ENCODE results near the gene IL19. TPM values are rescaled to one million over a fixed set of nuclear protein-coding genes. Genes with fewer than 3 reads are reported as not detected.

IL19 gene
- total RNA-seq, 1 donor, result 0.10 TPM

DNA sequence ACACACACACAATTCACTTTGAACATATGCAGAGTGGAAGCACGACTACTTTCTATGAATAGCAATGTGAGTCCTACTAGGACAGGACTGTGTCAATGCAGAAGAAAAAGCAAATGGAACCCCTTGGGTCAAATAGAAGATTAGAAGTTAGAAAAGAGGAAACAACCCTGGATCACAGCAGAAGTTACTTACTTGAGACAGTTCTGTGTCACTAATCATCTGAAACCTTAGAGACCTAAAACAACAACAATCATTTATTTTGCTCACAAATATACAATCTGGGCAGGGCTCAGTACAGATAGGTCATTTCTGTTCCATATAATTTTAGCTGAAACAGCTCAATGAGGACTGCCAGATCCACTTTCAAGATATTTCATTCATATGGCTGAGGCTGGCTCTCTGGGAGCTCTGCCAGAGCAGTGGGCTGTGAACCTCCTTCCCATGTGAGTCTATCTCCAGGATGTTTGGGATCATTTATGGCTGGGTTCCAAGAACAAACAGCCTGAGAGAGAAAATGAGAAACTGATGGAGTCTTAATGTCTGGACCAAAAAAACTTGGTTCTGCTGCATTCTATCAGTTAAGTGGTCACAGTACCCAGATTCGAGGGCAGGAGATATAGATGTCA, 44.3 kb downstream of the IL19 start:
- Histone ChIP-seq H3K4me1 (ENCODE audit: insufficient read depth, low read length) (peaks cover 14% of the 10 kb centered on the region), H3K9me3 (ENCODE audit: low read depth, low read length) (peaks cover 6% of the 10 kb centered on the region), H3K27me3 (ENCODE audit: insufficient read depth, low read length) (no peaks in the 10 kb centered on the region), H3K4me3 (ENCODE audit: low read length) (no peak overlapping the region)

DNA sequence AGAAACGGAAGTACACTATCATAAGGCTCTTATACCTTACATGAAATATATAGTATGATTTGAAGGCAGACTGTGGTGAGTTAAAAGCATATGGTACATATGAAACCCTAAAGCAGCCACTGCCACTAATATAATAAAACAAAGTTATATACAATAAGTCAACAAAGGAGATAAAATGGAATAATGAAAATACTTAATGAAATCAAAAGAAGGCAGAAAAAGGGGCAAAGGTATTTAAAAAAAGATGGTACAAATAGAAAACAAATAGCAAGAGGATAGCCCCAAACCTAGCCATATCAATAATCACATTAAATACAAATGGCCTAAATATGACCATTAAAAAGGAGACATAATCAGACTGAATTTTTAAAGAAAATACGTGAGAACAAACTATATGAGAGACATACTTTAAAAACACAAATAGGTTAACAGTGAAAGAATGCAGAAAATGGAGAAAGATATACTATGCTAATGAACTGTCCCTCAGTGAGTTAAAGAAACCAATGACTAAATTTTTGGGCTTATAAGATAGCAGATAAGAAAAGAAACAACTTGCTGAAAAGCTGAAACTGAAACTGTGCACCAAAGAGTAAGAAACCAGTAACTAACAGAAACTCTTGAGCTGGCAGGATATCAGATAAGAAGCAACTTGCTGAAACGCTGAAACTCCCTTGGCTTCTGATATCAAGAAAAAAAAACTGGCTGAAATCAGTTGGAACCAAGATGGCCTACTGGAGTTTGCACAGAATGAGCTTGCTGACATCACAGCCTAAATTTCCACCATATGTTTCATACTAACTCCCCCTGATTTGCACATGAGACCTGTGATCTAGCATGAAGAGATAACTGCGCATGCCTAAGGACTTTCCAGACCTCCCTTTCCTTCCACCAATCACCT, 46.1 kb downstream of the IL19 start:
- H3K4me3 ChIP-seq (ENCODE audit: low read length), result no peak overlapping the region
- no peaks in the 10 kb centered on the region for H3K27me3 ChIP-seq (ENCODE audit: insufficient read depth, low read length)
- peaks cover 6% of the 10 kb centered on the region for H3K9me3 ChIP-seq (ENCODE audit: low read depth, low read length)
- peaks cover 14% of the 10 kb centered on the region for H3K4me1 ChIP-seq (ENCODE audit: insufficient read depth, low read length)

DNA sequence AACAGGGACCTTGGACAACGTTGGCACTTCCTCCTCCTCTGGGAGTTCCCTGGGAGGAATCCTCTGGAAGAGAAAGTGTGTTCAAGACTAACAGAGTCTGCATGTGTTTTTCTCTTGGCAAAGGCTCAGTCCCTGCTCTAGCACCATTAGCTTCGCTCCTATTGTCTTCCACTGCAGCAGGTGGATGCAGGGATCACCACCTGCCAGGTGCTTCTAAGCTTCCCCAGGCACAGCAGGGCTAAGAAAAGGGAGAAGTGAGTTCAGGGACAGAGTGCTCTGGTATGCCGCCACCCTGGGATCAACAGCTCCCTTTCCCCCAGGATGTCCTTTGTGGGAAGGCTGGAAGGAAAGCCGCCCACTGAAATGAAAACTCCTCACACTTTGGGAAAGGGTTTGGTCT, 50.9 kb downstream of the IL19 start:
- Histone ChIP-seq H3K9me3 (ENCODE audit: low read depth, low read length) (no peaks in the 10 kb centered on the region), H3K4me1 (ENCODE audit: insufficient read depth, low read length) (peaks cover 21% of the 10 kb centered on the region), H3K4me3 (ENCODE audit: low read length) (no peak overlapping the region), H3K27me3 (ENCODE audit: insufficient read depth, low read length) (no peaks in the 10 kb centered on the region)

DNA sequence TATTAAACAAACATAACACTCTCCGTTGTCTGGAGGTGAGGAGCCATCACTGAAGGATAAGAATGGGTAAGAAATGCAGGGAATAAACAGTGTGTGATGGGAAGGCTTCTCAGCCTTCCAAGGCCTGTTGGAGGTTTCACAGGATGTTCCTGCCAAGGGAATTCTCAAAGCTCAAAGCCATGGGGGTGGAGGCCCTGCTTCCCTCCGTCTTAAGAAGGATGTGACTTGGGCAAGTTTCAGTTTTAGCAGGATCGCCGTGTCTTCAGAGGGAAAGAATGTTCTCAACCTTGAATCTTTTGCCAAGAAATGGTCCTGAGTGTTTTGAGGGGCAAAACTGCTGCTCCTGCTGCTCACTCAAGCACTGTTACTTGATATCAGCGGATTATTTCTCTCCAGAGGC, 53.2 kb downstream of the IL19 start:
- no peaks in the 10 kb centered on the region for H3K9me3 ChIP-seq (ENCODE audit: low read depth, low read length)
- H3K4me3 ChIP-seq (ENCODE audit: low read length), result no peak overlapping the region
- H3K27me3 ChIP-seq (ENCODE audit: insufficient read depth, low read length), result no peaks in the 10 kb centered on the region
- H3K4me1 ChIP-seq (ENCODE audit: insufficient read depth, low read length), result peaks cover 18% of the 10 kb centered on the region

DNA sequence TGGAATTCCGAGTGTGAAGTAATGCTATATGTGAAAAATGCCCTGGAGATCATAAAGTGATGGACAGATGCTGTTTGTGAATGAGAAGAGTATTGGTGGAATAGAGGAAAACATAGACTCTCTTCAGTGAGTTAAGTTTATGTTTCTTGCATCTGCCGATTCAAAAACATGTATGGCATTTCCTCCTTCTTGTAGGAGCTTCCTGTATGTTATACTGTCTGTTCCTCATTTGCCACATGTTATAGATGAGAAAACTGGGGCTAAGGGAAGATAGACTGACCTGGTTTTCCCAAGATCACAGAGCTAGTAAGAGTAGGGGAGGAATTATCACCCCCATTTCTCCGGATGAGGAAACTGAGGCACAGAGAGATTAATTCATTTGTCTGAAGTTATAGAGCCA, 53.8 kb downstream of the IL19 start:
- H3K4me1 ChIP-seq (ENCODE audit: insufficient read depth, low read length), result peaks cover 24% of the 10 kb centered on the region
- H3K4me3 ChIP-seq (ENCODE audit: low read length), result no peak overlapping the region

DNA sequence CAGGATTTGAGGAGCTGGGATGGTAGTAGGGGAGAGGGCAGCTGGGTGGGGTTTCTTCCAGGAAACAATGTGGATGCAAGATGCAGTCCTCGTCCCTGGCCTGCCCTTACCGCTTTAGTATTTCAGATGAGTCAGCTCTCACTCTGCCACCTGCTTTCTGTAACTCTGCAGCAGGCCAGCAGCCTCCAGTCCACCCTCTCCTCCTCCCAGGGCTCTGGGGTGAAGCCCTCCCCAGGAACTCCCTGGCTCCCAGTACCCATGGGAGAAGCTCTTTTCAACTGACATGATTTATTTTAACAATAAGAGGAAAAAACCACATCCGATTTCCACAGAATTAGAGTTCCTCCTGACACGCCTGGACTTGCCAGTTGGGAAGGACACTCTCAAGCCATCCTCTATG, 55.8 kb downstream of the IL19 start:
- Histone ChIP-seq H3K9me3 (ENCODE audit: low read depth, low read length) (no peaks in the 10 kb centered on the region), H3K4me1 (ENCODE audit: insufficient read depth, low read length) (peaks cover 33% of the 10 kb centered on the region), H3K4me3 (ENCODE audit: low read length) (no peak overlapping the region), H3K27me3 (ENCODE audit: insufficient read depth, low read length) (no peaks in the 10 kb centered on the region)

More for the DNA sequence above, 53.8 kb downstream of the IL19 start:
- Histone ChIP-seq H3K27me3 (ENCODE audit: insufficient read depth, low read length) (no peaks in the 10 kb centered on the region), H3K9me3 (ENCODE audit: low read depth, low read length) (no peaks in the 10 kb centered on the region)

DNA sequence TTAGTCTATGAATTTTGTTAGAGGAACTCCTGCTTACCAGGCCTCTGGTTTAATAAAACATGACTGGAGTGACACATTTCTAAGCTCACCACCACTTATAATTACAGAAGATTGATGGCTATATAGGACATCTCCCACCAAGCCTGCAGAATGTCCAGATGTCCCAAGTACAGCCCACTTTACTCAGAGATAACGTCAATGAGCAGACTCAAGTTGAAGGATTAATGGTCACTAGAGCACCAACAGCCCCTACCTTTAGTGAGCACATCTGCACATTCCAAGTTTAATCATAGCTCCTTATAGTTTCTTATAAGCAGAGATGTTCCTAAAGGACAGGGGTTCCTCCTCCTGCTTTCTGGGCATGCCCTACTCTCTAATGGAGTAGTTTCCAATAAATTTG, 57.5 kb downstream of the IL19 start:
- Histone ChIP-seq H3K4me3 (ENCODE audit: low read length) (no peak overlapping the region), H3K4me1 (ENCODE audit: insufficient read depth, low read length) (peaks cover 49% of the 10 kb centered on the region), H3K27me3 (ENCODE audit: insufficient read depth, low read length) (no peaks in the 10 kb centered on the region), H3K9me3 (ENCODE audit: low read depth, low read length) (no peaks in the 10 kb centered on the region)

DNA sequence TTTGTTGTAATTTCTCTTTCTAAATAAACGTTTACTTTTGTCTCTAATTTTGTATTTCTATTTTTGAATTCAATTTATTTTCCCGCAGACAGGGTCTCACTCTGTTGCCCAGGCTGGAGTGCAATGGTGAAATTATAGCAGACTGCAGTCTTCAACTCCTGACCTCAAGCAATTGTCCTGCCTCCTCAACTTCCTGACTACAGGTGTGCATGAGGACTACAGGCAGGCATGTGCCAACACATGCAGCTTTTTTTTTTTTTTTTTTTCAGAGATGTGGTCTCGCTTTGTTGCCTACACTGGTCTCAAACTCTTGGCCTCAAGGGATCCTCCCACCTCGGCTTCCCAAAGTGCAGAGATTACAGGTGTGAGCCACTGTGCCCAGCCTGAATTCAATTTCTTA, 58.2 kb downstream of the IL19 start:
- peaks cover 53% of the 10 kb centered on the region for H3K4me1 ChIP-seq (ENCODE audit: insufficient read depth, low read length)
- no peak overlapping the region for H3K4me3 ChIP-seq (ENCODE audit: low read length)
- no peaks in the 10 kb centered on the region for H3K9me3 ChIP-seq (ENCODE audit: low read depth, low read length)
- H3K27me3 ChIP-seq (ENCODE audit: insufficient read depth, low read length), result no peaks in the 10 kb centered on the region

DNA sequence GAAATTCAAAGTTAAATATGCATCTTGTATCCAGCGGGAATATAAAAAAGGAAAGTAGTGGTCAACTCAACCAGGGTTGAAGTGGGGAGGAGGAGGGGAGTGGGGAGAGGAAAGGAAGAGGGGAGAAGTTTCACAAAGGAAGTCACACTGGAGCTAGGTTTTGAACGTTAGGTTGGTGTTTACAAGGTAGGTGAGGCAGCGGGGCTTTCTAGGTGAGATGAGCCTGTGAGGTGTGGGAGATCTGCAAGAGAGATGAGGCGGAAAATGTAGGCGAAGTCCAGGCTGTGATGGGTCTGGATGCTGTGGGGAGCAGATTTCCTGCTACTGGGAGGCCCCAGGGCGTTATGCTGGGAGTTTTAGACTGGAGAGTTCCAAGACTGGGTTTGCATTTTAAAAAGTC, 58.7 kb downstream of the IL19 start:
- H3K4me1 ChIP-seq (ENCODE audit: insufficient read depth, low read length), result peaks cover 53% of the 10 kb centered on the region
- H3K9me3 ChIP-seq (ENCODE audit: low read depth, low read length), result no peaks in the 10 kb centered on the region
- H3K27me3 ChIP-seq (ENCODE audit: insufficient read depth, low read length), result no peaks in the 10 kb centered on the region
- H3K4me3 ChIP-seq (ENCODE audit: low read length), result no peak overlapping the region

DNA sequence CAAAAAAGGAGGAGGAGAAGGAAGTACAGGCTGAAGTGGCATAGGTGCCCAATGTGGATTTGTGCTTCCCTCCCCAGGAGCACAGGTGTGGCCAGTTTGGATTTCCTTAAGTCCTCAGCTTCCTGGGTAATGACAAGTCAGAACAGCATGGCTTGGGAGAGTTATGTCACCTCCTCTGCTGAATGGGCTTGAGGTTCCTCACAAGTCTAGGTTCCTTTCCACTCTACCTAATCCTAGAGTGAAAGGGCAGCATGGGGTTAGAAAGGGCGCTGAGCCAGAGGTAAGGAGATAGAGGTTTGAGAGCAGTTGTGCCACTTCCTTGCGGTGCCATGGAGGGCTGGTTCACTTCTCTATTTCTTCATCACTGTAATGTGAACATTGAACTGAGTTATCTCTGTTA, 59.3 kb downstream of the IL19 start:
- no peaks in the 10 kb centered on the region for H3K27me3 ChIP-seq (ENCODE audit: insufficient read depth, low read length)
- no peak overlapping the region for H3K4me3 ChIP-seq (ENCODE audit: low read length)
- no peaks in the 10 kb centered on the region for H3K9me3 ChIP-seq (ENCODE audit: low read depth, low read length)
- peaks cover 53% of the 10 kb centered on the region for H3K4me1 ChIP-seq (ENCODE audit: insufficient read depth, low read length)

DNA sequence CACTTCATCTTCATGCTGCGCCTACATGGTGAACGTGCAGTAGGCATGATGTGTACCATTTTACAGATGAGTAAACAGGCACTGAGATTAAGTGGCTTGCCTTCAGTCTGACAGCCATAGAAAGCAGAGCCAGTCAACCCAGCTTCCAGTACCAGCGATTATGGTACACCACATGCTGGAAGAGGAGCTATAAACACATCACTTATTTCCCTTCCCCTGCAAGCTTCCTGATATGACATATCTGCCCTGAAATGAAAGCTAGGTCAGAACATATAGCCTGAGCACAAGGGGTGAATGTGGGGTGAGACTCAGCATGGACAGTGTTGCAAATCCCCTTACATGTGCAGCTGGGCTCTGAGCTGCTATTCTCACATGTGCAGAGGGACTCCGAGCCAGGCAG, 61.1 kb downstream of the IL19 start:
- Histone ChIP-seq H3K9me3 (ENCODE audit: low read depth, low read length) (no peaks in the 10 kb centered on the region), H3K4me3 (ENCODE audit: low read length) (no peak overlapping the region), H3K27me3 (ENCODE audit: insufficient read depth, low read length) (no peaks in the 10 kb centered on the region), H3K4me1 (ENCODE audit: insufficient read depth, low read length) (peaks cover 57% of the 10 kb centered on the region)

DNA sequence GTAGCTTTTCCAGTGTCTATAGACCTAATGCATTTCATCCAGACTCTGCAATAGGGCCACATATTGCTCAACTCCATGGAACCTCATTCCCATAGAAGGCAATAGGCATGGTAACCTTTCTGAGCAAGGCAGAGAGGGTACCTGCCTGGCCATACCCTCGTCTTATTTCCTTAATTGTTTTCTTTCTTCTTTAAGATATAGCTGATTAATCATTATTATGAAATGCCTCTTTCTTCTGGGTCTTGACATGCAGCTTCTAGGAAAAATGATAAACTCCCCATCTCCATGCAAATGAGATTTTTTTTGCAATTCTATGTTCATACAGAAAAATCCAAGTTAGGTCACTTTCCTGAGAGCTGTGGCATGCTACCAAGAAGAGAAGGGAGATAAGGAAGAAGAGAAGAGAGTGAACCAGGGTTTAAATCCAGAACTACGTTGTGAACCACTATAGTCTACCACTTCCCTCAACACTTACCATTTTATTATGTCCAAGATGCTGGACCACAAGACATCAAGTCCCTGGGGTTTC, 61.8 kb downstream of the IL19 start:
- no peak overlapping the region for H3K4me3 ChIP-seq (ENCODE audit: low read length)
- peaks cover 57% of the 10 kb centered on the region for H3K4me1 ChIP-seq (ENCODE audit: insufficient read depth, low read length)
- no peaks in the 10 kb centered on the region for H3K27me3 ChIP-seq (ENCODE audit: insufficient read depth, low read length)
- H3K9me3 ChIP-seq (ENCODE audit: low read depth, low read length), result no peaks in the 10 kb centered on the region

DNA sequence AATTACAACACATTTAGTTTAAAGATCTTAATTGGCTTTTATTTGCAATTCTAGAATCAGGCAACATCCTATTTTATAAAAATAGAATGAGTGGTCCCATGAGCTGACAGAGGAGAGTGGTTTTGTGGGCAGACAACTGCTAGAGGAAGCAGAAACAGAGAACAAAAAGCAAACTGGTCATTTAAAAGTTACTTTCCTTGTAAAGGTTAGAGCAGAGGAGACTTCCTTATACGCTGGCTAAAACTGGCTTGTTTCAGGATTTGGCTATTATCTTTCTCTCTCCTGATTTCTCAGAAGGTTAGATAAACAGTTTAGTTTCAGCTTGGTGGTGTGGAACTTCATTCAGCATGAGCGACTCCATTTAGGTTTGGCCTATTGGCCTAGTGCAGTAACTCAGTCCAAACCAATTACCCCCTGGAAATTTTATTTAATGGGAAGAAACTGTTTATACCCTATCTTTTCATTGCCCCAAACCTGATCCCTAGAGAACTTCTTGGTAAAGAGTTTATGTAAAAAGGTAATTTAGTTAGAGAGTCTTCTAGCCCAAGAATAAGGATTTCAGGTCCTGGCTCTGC, 62.6 kb downstream of the IL19 start:
- H3K9me3 ChIP-seq (ENCODE audit: low read depth, low read length), result no peaks in the 10 kb centered on the region
- no peak overlapping the region for H3K4me3 ChIP-seq (ENCODE audit: low read length)
- H3K4me1 ChIP-seq (ENCODE audit: insufficient read depth, low read length), result peaks cover 57% of the 10 kb centered on the region
- no peaks in the 10 kb centered on the region for H3K27me3 ChIP-seq (ENCODE audit: insufficient read depth, low read length)

DNA sequence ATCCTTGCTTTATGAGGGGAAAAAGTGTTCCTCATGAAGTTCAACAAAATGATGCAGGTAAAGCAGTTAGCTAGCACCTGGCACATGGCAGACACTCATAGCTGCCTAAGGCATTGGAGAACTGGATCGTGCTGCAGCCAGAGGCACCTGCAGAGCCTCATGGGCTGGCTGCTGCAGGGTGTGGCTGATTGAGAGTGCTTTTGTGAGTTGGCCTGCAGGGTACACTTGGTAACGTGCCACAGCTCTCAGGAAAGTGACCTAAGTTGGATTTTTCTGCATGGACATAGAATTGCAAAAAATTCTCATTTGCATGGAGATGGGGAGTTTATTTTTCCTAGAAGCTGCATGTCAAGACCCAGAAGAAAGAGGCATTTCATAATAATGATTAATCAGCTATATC, 63.2 kb downstream of the IL19 start:
- H3K9me3 ChIP-seq (ENCODE audit: low read depth, low read length), result no peaks in the 10 kb centered on the region
- H3K27me3 ChIP-seq (ENCODE audit: insufficient read depth, low read length), result no peaks in the 10 kb centered on the region
- peaks cover 54% of the 10 kb centered on the region for H3K4me1 ChIP-seq (ENCODE audit: insufficient read depth, low read length)
- no peak overlapping the region for H3K4me3 ChIP-seq (ENCODE audit: low read length)

DNA sequence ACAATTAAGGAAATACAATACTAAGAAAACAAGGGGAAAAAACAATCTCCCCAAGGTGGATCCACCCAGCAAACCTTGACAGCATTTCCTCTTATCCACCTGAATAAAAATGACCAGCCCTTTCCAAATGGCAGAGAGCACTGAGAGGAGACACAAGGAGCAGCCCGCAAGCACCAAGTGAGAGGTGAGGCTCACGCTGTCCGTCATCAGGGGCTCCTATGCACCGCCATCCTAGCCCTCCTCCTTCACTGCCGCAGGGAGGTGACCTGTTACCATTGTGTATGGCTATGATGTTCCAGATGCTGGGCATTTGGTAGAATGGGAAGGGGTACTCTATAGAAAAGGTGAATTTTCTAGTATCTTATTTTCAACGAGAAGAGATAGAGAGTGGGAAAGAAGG, 63.6 kb downstream of the IL19 start:
- Histone ChIP-seq H3K9me3 (ENCODE audit: low read depth, low read length) (no peaks in the 10 kb centered on the region), H3K4me3 (ENCODE audit: low read length) (no peak overlapping the region), H3K4me1 (ENCODE audit: insufficient read depth, low read length) (peaks cover 50% of the 10 kb centered on the region), H3K27me3 (ENCODE audit: insufficient read depth, low read length) (no peaks in the 10 kb centered on the region)
